ENCODE data around the gene MTMR3.

DNA sequence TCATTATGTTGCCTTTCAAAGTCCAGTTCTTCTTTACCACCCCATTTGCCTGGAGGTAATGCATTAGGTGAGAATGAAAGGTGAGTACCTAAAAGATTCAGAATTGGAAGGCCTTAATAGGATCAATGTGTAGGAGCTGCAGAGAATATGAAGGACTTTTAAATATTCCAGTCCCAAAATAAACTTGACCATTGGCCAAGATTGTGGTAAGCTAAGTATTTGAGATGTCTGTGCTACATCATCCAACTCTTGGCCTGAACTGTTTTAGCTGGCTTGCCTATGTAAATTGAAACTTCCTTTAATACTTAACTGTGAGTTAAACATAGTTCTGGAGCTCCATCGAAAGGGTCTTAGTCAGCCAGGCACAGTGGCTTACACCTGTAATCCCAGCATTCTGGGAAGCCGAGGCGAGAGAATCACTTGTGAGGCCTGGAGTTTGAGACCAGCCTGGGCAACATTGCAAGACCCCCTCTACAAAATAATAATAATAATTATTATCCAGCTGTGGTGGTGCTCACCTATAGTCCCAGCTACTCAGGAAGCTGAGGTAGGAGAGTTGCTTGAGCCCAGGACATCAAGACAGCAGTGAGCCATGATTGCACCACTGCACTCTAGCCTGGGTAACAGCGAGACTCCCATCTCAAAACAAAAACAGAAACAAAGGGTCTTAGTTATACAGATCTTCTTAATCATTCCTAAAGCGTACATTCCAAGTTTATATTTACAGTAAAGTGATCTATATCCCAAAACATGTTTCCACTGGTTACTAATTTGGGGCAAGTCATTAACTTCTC is 29.8 kb downstream of the MTMR3 start:
- no peak for TF ChIP-seq POLR2A (IDR thresholded peaks at IDR 0.05)
- no peak for TF ChIP-seq POLR2AphosphoS5 (IDR thresholded peaks at IDR 0.05)
- no peak for TF ChIP-seq EP300 (IDR thresholded peaks at IDR 0.05)
